Measurements from ENCODE around the gene TMEM108.
A peak's percentile ranks its signal among the peaks of the same experiment; 100 is the strongest.

The TMEM108 gene

GRCh38 chr3:133429063-133429462 is 390.9 kb downstream of the TMEM108 start:
- DNase-seq = no peak

DNA sequence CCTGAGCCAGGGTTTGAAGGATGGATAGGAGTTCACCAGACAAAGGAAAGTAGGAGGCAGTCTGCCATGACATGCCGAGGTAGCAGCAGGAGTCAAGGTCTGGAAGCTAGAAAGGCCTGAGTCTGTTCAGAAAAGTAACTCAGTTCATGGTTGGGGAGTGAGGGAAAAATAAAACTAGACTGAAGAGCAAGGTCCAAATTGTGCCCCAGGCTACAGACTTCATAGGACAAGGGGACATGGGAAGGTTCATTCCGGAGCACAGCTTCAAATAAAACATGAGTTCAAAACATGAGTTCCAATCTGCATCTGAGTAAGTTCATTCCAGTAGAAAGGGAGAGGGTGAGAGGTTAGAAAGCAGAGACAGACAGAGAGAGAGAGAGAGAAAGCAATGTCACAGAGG is 401.4 kb downstream of the TMEM108 start:
- no peak for DNase-seq

- no peak for DNase-seq
Measured at GRCh38 chr3:133440652-133441051, 402.5 kb downstream of the TMEM108 start.

DNA sequence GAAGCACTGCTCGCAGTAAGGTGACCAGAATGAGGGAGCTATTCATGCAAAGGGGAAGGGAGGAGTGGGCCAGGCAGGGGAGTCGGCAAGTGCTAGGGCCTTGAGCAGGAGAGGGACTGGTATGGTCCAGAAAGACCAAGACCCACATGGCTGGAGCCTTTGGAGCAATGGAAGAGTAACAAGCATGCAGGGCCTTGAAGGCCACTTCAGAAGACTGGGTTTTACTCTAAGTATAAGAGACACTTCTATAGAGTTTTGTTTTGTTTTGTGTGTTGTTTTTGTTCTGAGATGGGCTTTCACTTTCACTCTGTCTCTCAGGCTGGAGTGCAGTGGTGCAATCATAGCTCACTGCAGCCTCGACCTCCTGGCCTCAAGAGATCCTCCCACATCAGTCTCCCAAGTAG is 403.7 kb downstream of the TMEM108 start:
- DNase-seq = no peak

GRCh38 chr3:133442518-133442917 is 404.3 kb downstream of the TMEM108 start:
- no peak for DNase-seq

DNA sequence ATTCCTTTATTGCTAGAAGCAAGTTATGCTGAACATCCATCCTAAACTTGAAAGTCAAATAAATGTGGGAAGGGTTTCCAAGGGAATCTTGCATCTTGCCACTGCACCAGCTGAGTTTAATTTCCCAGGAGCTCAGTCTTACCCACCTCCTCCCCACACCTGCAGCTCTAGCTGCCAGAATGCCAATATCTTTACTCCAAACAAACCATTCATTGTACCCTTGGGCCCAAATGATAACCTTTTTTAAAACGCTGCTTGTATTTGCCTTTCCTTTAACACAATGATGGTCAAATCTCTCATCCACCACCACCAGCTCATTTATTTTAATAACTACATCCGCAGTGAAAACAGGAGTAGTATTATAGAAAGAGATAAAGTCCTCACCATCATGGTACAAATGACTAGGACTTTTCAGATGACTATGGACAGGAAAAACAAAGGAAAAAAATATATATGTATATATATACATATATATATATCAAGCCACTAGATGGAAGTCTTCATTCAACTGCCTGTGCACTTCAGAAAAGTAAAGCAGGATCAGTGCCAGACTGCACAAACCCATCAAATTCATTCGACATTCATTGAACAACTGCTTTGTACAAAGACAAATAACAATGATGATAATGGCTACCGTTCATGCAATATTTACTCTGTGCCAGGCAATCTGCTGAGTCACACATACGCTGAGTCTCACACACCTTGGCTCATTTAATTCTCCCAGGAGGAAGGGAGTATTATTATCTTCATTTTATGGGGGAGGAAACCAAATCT is 405.6 kb downstream of the TMEM108 start:
- peak; percentile 51 for DNase-seq

- DNase-seq = no peak
Measured at GRCh38 chr3:133444423-133444774, 406.2 kb downstream of the TMEM108 start.

GRCh38 chr3:133445108-133445507 is 406.9 kb downstream of the TMEM108 start:
- no peak for DNase-seq

Data from NCI-H1694 (cell line).